ENCODE data around the gene SLC5A10. TPM values are rescaled to one million over a fixed set of nuclear protein-coding genes. Genes with fewer than 3 reads are reported as not detected.
"Not testable (repeated sequence)": the region's sequence is repeated elsewhere in the genome, so short reads cannot be mapped to it uniquely, and the experiment has no call there.

SLC5A10 gene
- polyA plus RNA-seq, 3 donors, result 0.10 to 0.17 (median 0.12) TPM

- H3K9ac ChIP-seq (ENCODE audit: insufficient read depth, low read length, poor library complexity, severe bottlenecking); H3K4me2 ChIP-seq (replicated peaks; ENCODE audit: extremely low read depth, low read length, poor library complexity, severe bottlenecking); H3K27ac ChIP-seq (ENCODE audit: low read depth in 1 of 2, low read length in 2 of 2); H4K20me1 ChIP-seq (ENCODE audit: insufficient read depth, low read length); H3K36me3 ChIP-seq (replicated peaks in 1 of 2; ENCODE audit: control insufficient read depth in 1 of 2, insufficient read depth in 2 of 2, low read length in 2 of 2); intact Hi-C loops (cut with micrococcal nuclease); H3K36me3 Mint-ChIP-seq; H3K4me3 ChIP-seq (replicated peaks in 1 of 3; ENCODE audit: low read depth in 2 of 3, low read length in 3 of 3); H2AFZ ChIP-seq (ENCODE audit: insufficient read depth, low read depth, low read length, poor library complexity, severe bottlenecking); H3K27me3 Mint-ChIP-seq (ENCODE audit: low read depth in 3 of 3); DNase-seq; H3K4me1 ChIP-seq (ENCODE audit: control insufficient read depth in 1 of 2, insufficient read depth in 2 of 2, low read length in 2 of 2); H3K4me3 Mint-ChIP-seq; H3K27ac Mint-ChIP-seq; H3K9me3 ChIP-seq (replicated peaks in 1 of 2; ENCODE audit: control insufficient read depth in 1 of 2, insufficient read depth in 1 of 2, low read length in 2 of 2); H3K9me3 Mint-ChIP-seq; H3K27me3 ChIP-seq (ENCODE audit: control insufficient read depth in 2 of 2, insufficient read depth in 2 of 2, low read length in 2 of 2); H3K4me1 Mint-ChIP-seq; H3K79me2 ChIP-seq (ENCODE audit: insufficient read depth, low read length): not testable (repeated sequence)
- no CpG with 5 or more reads among the region's 6 CpGs for WGBS (ENCODE audit: insufficient coverage)
These were observed 85.6 kb downstream of the SLC5A10 start for GRCh38 chr17:19037547-19037946.

DNA sequence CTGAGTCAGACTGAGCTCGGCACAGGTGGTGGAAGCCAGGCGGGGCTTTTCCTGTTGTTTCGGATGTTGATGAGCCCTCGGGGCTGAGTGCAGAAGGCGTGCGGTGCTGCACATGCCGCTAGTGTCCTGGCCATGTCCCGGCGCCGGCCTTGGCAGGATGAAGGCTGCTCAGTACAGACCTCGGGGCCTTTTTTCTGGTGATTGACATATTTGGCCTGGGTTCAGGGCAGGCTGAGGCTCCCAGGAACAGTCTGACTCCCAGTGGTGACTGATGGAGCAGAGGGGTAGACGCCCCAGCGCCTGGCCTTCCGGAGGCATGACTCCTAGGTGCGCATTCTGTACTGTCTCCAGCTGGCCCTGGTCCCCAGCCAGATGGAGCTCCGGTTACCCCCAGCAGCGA lies 86.0 kb downstream of the SLC5A10 start:
- DNase-seq; H2AFZ ChIP-seq (ENCODE audit: insufficient read depth, low read depth, low read length, poor library complexity, severe bottlenecking); H3K4me3 Mint-ChIP-seq; H3K4me3 ChIP-seq (replicated peaks in 1 of 3; ENCODE audit: low read depth in 2 of 3, low read length in 3 of 3); H3K4me2 ChIP-seq (replicated peaks; ENCODE audit: extremely low read depth, low read length, poor library complexity, severe bottlenecking); H3K27ac ChIP-seq (ENCODE audit: low read depth in 1 of 2, low read length in 2 of 2); H3K9me3 ChIP-seq (replicated peaks in 1 of 2; ENCODE audit: control insufficient read depth in 1 of 2, insufficient read depth in 1 of 2, low read length in 2 of 2); H3K4me1 ChIP-seq (ENCODE audit: control insufficient read depth in 1 of 2, insufficient read depth in 2 of 2, low read length in 2 of 2); H3K4me1 Mint-ChIP-seq; H3K36me3 ChIP-seq (replicated peaks in 1 of 2; ENCODE audit: control insufficient read depth in 1 of 2, insufficient read depth in 2 of 2, low read length in 2 of 2); H3K9me3 Mint-ChIP-seq; H3K27me3 Mint-ChIP-seq (ENCODE audit: low read depth in 3 of 3); H3K27me3 ChIP-seq (ENCODE audit: control insufficient read depth in 2 of 2, insufficient read depth in 2 of 2, low read length in 2 of 2); H3K27ac Mint-ChIP-seq; H4K20me1 ChIP-seq (ENCODE audit: insufficient read depth, low read length); H3K9ac ChIP-seq (ENCODE audit: insufficient read depth, low read length, poor library complexity, severe bottlenecking); H3K36me3 Mint-ChIP-seq; intact Hi-C loops (cut with micrococcal nuclease); H3K79me2 ChIP-seq (ENCODE audit: insufficient read depth, low read length): not testable (repeated sequence)
- WGBS (ENCODE audit: insufficient coverage), result no CpG with 5 or more reads among the region's 17 CpGs

DNA sequence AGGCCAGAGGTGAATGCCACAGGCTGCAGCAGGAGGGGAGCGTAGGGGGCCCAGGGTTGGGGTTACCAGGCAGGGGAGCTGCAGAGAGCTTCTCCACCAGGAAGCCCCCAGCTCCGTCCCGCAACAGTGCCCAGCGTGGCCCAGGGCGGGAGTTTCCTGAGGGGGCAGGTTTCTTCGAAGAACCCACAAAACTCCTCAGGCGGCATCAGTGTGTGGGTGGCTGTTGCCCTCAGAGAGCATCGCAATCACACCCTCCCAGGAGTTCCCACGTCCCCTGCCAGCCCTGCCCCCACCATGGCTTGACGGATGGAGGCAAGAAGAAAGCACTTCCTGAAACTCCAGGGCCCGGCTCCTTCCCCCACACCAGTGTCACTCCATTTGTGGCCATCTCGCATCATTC lies 86.8 kb downstream of the SLC5A10 start:
- intact Hi-C loops (cut with micrococcal nuclease); H3K4me1 Mint-ChIP-seq: not testable (repeated sequence)
- no CpG with 5 or more reads among the region's 12 CpGs for WGBS (ENCODE audit: insufficient coverage)

DNA sequence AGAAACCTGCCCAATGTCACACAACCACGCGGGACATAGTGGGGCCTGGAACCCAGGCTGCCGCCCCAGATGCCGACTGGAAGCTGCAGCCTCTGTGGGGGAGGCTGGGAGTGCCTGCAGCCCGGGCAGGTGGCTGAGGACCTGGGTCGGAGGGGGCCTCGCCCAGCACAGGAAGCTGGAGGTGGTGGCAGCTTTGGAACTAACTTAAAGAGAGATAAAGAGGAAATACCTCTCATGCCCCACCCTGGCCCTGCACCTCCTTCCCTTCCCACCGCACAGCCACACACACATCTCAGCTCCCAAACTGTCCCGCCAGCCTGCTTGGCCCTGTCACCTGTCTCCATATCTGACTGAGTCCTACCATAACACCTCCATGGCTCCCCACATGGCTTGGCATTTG lies 88.4 kb downstream of the SLC5A10 start:
- intact Hi-C loops (cut with micrococcal nuclease); H3K4me3 ChIP-seq (replicated peaks in 1 of 3; ENCODE audit: low read depth in 2 of 3, low read length in 3 of 3); H4K20me1 ChIP-seq (ENCODE audit: insufficient read depth, low read length); H3K9ac ChIP-seq (ENCODE audit: insufficient read depth, low read length, poor library complexity, severe bottlenecking); H3K4me3 Mint-ChIP-seq; H3K27ac ChIP-seq (ENCODE audit: low read depth in 1 of 2, low read length in 2 of 2); H3K36me3 Mint-ChIP-seq; H3K9me3 Mint-ChIP-seq; DNase-seq; H3K27ac Mint-ChIP-seq; H3K4me1 Mint-ChIP-seq; H3K4me1 ChIP-seq (ENCODE audit: control insufficient read depth in 1 of 2, insufficient read depth in 2 of 2, low read length in 2 of 2); H3K4me2 ChIP-seq (replicated peaks; ENCODE audit: extremely low read depth, low read length, poor library complexity, severe bottlenecking); H3K27me3 Mint-ChIP-seq (ENCODE audit: low read depth in 3 of 3); H3K27me3 ChIP-seq (ENCODE audit: control insufficient read depth in 2 of 2, insufficient read depth in 2 of 2, low read length in 2 of 2); H3K79me2 ChIP-seq (ENCODE audit: insufficient read depth, low read length); H2AFZ ChIP-seq (ENCODE audit: insufficient read depth, low read depth, low read length, poor library complexity, severe bottlenecking); H3K9me3 ChIP-seq (replicated peaks in 1 of 2; ENCODE audit: control insufficient read depth in 1 of 2, insufficient read depth in 1 of 2, low read length in 2 of 2); H3K36me3 ChIP-seq (replicated peaks in 1 of 2; ENCODE audit: control insufficient read depth in 1 of 2, insufficient read depth in 2 of 2, low read length in 2 of 2): not testable (repeated sequence)
- no CpG with 5 or more reads among the region's 9 CpGs for WGBS (ENCODE audit: insufficient coverage)

More for the DNA sequence above, 86.8 kb downstream of the SLC5A10 start:
- DNase-seq; H3K27me3 ChIP-seq (ENCODE audit: control insufficient read depth in 2 of 2, insufficient read depth in 2 of 2, low read length in 2 of 2); H3K36me3 Mint-ChIP-seq; H3K27me3 Mint-ChIP-seq (ENCODE audit: low read depth in 3 of 3); H3K9me3 Mint-ChIP-seq; H3K9ac ChIP-seq (ENCODE audit: insufficient read depth, low read length, poor library complexity, severe bottlenecking); H3K9me3 ChIP-seq (replicated peaks in 1 of 2; ENCODE audit: control insufficient read depth in 1 of 2, insufficient read depth in 1 of 2, low read length in 2 of 2); H3K4me3 ChIP-seq (replicated peaks in 1 of 3; ENCODE audit: low read depth in 2 of 3, low read length in 3 of 3); H2AFZ ChIP-seq (ENCODE audit: insufficient read depth, low read depth, low read length, poor library complexity, severe bottlenecking); H3K79me2 ChIP-seq (ENCODE audit: insufficient read depth, low read length); H3K36me3 ChIP-seq (replicated peaks in 1 of 2; ENCODE audit: control insufficient read depth in 1 of 2, insufficient read depth in 2 of 2, low read length in 2 of 2); H3K4me3 Mint-ChIP-seq; H4K20me1 ChIP-seq (ENCODE audit: insufficient read depth, low read length); H3K27ac ChIP-seq (ENCODE audit: low read depth in 1 of 2, low read length in 2 of 2); H3K27ac Mint-ChIP-seq; H3K4me1 ChIP-seq (ENCODE audit: control insufficient read depth in 1 of 2, insufficient read depth in 2 of 2, low read length in 2 of 2); H3K4me2 ChIP-seq (replicated peaks; ENCODE audit: extremely low read depth, low read length, poor library complexity, severe bottlenecking): not testable (repeated sequence)
